Stomach (tissue), 9 donors: Measurements from ENCODE around the gene IREB2. TPM values are rescaled to one million over a fixed set of nuclear protein-coding genes. Genes with fewer than 3 reads are reported as not detected.

Experiments
- DNase-seq, 2 donors: peaks; one replicate each; pipeline versions ENCODE4 v3.0.0 to v3.0.0-alpha.2; 2013 to 2019
- H3K27ac ChIP-seq, 5 donors: fragments of 200-600 bp in 4 of 5; sonication (generic) in 4 of 5; one replicate each; pipeline ENCODE4 v1.5.1; 2013 to 2019; ENCODE audit warnings: mild to moderate bottlenecking in 1 of 5, moderate library complexity in 1 of 5
- H3K27me3 ChIP-seq, 3 donors: fragments of 200-600 bp; sonication (generic); one replicate each; pipeline ENCODE4 v1.5.1; 2017 to 2019; ENCODE audit warnings: mixed run types in 1 of 3
- H3K36me3 ChIP-seq, 4 donors: fragments of 200-600 bp; sonication (generic); 1 replicate in 3 of 4; 2 replicates in 1 of 4; pipeline ENCODE4 v1.5.1; 2016 to 2019
- H3K4me1 ChIP-seq, 4 donors: fragments of 200-600 bp; sonication (generic); one replicate each; pipeline ENCODE4 v1.5.1; 2016 to 2019
- H3K4me3 ChIP-seq, 4 donors: fragments of 200-600 bp; sonication (generic) in 3 of 4; one replicate each; pipeline ENCODE4 v1.5.1; 2016 to 2019; ENCODE audit warnings: mild to moderate bottlenecking in 1 of 4
- H3K9me3 ChIP-seq, 4 donors: fragments of 200-600 bp; sonication (generic); one replicate each; pipeline ENCODE4 v1.5.1; 2016 to 2019
- CTCF ChIP-seq, 7 experiments: fragments of 450-650 bp in 4 of 7; fragments of 200-600 bp in 3 of 7; sonication (generic) in 3 of 7; IDR thresholded peaks; one replicate each; pipeline ENCODE4 v1.5.1; 2016 to 2019; ENCODE audit warnings: antibody characterized with exemption in 7 of 7, control low read depth in 2 of 7, mild to moderate bottlenecking in 1 of 7
- EP300 ChIP-seq: sonication (generic); formaldehyde crosslinking; IDR thresholded peaks from one replicate; pipeline ENCODE4 v1.6.1; 2017; ENCODE audit warnings: antibody characterized with exemption
- POLR2A ChIP-seq, 4 donors: fragments of 450-650 bp; IDR thresholded peaks; one replicate each; pipeline ENCODE4 v1.6.1; 2016; ENCODE audit warnings: antibody characterized with exemption in 4 of 4, control low read depth in 2 of 4, mild to moderate bottlenecking in 1 of 4, moderate library complexity in 1 of 4
- POLR2AphosphoS5 ChIP-seq, 3 donors: sonication (generic); formaldehyde crosslinking; IDR thresholded peaks; one replicate each; pipeline ENCODE4 v1.6.1; 2016; ENCODE audit warnings: antibody characterized with exemption in 3 of 3
- WGBS, 5 donors: extraction: QIAGEN DNeasy Blood & Tissue Kit in 3 of 5; methylation state at CpG; one replicate each; pipeline versions ENCODE4 v1.1.5 to v1.1.7; 2013 to 2018; 5-methylcytosine and 5-hydroxymethylcytosine counted together
- intact Hi-C: fragments of 100-400 bp; cut with DNase I; formaldehyde crosslinking; loops from one replicate; pipeline ENCODE4 v1.15.1; 2023; ENCODE audit warnings: low total_unique reads
- polyA plus RNA-seq, 3 donors: library from polyadenylated mRNA; stranded (reverse); fragments of 200-250 nt; gene quantifications; one replicate each; pipeline ENCODE4 v1.2.3, GENCODE V29; 2013
- total RNA-seq, 5 donors: library from RNA; depleted of rRNA; stranded (reverse); fragments of >200 nt; gene quantifications; one replicate each; pipeline versions ENCODE4 v1.1.0 to v1.2.3, GENCODE V29; 2014 to 2016
- donor health status: healthy with polysubstance abuse.
- donor health status: Bipolar disorder and iron deficiency.
- donor health status: healthy.

IREB2 gene
- total and polyA plus RNA-seq, 8 donors: 7.0 to 248 (median 67.5) TPM

DNA sequence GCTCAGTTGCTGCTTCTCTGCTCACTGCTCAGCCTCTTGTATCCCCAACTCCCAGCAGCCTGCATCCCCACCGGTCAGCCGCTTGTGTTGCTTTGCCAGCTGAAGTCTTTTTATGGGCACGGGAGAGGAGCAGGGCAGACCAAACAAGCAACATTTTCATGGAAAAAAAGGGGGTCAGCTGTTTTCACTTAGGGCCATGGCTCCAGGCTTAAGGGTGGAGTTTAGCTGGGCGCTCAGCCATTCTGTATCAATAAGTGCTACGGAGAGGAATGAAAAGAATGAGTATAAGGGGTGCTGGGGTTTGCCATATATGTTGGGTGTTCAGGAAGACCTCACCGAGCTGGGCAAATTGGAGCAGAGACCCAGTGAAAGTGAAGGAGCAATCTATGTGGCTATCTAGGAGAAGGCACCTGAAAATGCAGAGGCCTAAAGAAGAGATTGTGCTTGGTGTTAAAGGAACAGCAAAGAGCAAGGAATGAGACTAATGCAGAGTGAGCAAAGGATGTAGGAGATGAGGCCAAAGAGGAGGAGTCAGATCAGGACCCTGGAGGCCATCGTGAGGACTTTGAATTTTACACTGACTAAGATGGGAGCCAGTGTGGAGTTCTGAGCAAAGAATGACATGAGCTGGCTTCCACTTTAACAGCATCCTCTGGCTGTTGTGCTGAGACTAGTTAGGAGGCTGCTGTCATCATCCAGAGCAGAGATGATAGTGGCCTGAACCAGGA, 16.6 kb upstream of the IREB2 start:
- intact Hi-C loops: loop anchor here (5.0 kb wide), 1 partner anchor 109 kb away; no protein-coding TSS in a partner anchor
- DNase-seq: peak in 1 of 2 donors; percentile 25
- peaks cover 0 to 6% (median 0%) of the 10 kb centered on the region in 3 donors for H3K27me3 ChIP-seq

DNA sequence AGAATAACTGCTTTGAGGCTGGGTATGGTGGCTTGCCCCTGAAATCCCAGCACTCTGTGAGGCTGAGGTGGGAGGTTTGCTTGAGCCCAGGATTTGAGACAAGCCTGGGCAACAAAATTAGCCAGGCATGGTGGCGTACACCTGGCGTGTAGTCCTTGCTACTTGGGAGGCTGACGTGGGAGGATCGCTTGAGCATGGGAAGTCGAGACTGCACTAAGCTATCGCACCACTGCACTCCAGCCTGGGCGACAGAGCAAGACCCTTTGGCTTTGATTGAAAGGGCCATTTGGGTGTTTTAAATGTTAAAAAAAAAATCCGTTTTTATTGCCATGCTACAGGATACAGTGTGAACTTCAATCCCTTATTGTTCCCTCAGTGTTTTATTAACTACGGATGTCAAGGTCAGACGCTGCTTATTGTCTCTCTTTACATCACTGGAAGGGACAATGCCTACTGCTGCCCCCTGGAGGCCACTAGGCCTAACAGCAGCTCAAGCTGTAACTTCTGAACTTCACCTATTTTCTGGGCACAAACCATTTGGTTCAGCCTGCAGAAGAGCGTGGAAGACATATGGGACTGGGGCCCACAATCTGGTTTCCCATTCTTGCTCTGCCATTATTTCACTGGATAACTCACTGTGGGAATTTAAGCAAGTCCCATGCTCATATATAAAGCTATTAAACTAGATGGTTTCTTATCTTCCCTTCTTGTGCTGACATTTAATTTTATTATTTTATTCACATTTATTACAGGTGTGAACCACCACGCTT, 15.3 kb upstream of the IREB2 start:
- Histone ChIP-seq H3K4me1 (peaks cover 0 to 7% (median 0%) of the 10 kb centered on the region in 4 donors), H3K27me3 (peaks cover 0 to 10% (median 0%) of the 10 kb centered on the region in 3 donors), H3K4me3 (no peak overlapping the region), H3K36me3 (no peaks in the 10 kb centered on the region), H3K27ac (no peak overlapping the region), H3K9me3 (no peaks in the 10 kb centered on the region)
- WGBS, 5 donors: 47 to 55% (median 51%) methylated on average over 12 of the region's 12 CpGs
- no peak for TF ChIP-seq POLR2A (IDR thresholded peaks at IDR 0.05)
- peak in 5 of 7 experiments; percentile 75 to 88 (median 86) for TF ChIP-seq CTCF (IDR thresholded peaks at IDR 0.05)
- TF ChIP-seq POLR2AphosphoS5 (IDR thresholded peaks at IDR 0.05): peak in 1 of 3 donors; percentile 53
- no peak for TF ChIP-seq EP300
- intact Hi-C loops: loop anchor here (5.0 kb wide), 1 partner anchor 110 kb away; no protein-coding TSS in a partner anchor
- peak; percentile 72 to 86 for DNase-seq

More for the DNA sequence above, 16.6 kb upstream of the IREB2 start:
- Histone ChIP-seq H3K4me3 (no peak overlapping the region), H3K36me3 (no peaks in the 10 kb centered on the region), H3K4me1 (peaks cover 0 to 7% (median 0%) of the 10 kb centered on the region in 4 donors), H3K27ac (no peak overlapping the region), H3K9me3 (no peaks in the 10 kb centered on the region)
- no peak for TF ChIP-seq POLR2AphosphoS5 (IDR thresholded peaks at IDR 0.05)
- WGBS, 5 donors: 61 to 77% (median 67%) methylated on average over 7 of the region's 7 CpGs

- DNase-seq: no peak
- Histone ChIP-seq H3K27me3 (peaks cover 0 to 10% (median 0%) of the 10 kb centered on the region in 3 donors), H3K27ac (no peak overlapping the region), H3K4me1 (peaks cover 0 to 7% (median 0%) of the 10 kb centered on the region in 4 donors), H3K36me3 (no peaks in the 10 kb centered on the region), H3K9me3 (no peaks in the 10 kb centered on the region), H3K4me3 (no peak overlapping the region)
- TF ChIP-seq CTCF (IDR thresholded peaks at IDR 0.05) (no peak), POLR2A (IDR thresholded peaks at IDR 0.05) (no peak), EP300 (no peak), POLR2AphosphoS5 (IDR thresholded peaks at IDR 0.05) (no peak)
- WGBS, 5 donors: 68 to 95% (median 79%) methylated on average over 3 of the region's 3 CpGs
- intact Hi-C loops: loop anchor here (5.0 kb wide), 1 partner anchor 112 kb away; no protein-coding TSS in a partner anchor
These were observed 13.3 kb upstream of the IREB2 start for GRCh38 chr15:78424673-78425072.

DNA sequence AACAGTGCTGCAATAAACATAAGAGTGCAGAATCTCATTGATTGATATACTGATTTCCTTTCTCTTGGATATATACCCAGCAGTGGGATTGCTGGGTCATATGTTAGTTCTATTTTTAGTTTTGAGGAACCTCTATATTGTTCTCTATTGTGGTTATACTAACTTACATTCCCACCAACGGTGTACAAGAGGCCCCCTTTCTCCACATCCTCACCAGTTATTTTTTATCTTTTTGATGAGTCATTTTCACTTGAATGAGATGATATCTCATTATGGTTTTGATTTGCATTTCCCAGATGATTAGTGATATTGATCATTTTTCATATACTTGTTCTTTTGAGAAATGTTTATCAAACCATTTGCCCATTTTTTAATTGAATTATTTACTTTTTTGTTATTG, 12.4 kb upstream of the IREB2 start:
- Histone ChIP-seq H3K27me3 (peaks cover 0 to 15% (median 0%) of the 10 kb centered on the region in 3 donors), H3K36me3 (no peaks in the 10 kb centered on the region), H3K4me1 (peaks cover 0 to 7% (median 0%) of the 10 kb centered on the region in 4 donors), H3K9me3 (no peaks in the 10 kb centered on the region), H3K27ac (no peak overlapping the region), H3K4me3 (no peak overlapping the region)
- DNase-seq: no peak
- intact Hi-C loops: no loop called here
- no peak for TF ChIP-seq POLR2AphosphoS5 (IDR thresholded peaks at IDR 0.05)
- TF ChIP-seq CTCF (IDR thresholded peaks at IDR 0.05): no peak
- TF ChIP-seq EP300: no peak
- TF ChIP-seq POLR2A (IDR thresholded peaks at IDR 0.05): no peak
- 25 to 51% (median 39%) methylated on average over 1 of the region's 1 CpG for WGBS, 5 donors
